ENCODE results near the gene KIAA1328.

- TF ChIP-seq CTCF (conservative IDR thresholded peaks at IDR 0.05) = no peak
- TF ChIP-seq ZFX (IDR thresholded peaks at IDR 0.05) = no peak
Observed at GRCh38 chr18:37259711-37260110, 430.8 kb downstream of the KIAA1328 start.

Data from C4-2B (cell line).